GM23338 (cell line): ENCODE data around the gene PVALEF.

Source experiments
- CREB1 ChIP-seq: fragments of 250-450 bp; sonication (Bioruptor Pico); IDR thresholded peaks from 2 replicates; pipeline ENCODE4 v1.5.0; 2020; ENCODE audit warnings: low read depth, mild to moderate bottlenecking, moderate library complexity
- CTCF ChIP-seq, 2 experiments: fragments of 200-600 bp in 1 of 2; sonication (generic) in 1 of 2; conservative IDR thresholded peaks; 2 replicates each; pipeline versions ENCODE4 v1.5.1 to v1.6.1; 2016 to 2017; ENCODE audit warnings: antibody characterized with exemption in 2 of 2, low read depth in 2 of 2, mild to moderate bottlenecking in 2 of 2, moderate library complexity in 1 of 2
- ETS1 ChIP-seq: IDR thresholded peaks from 2 replicates; pipeline ENCODE4 v1.6.1; 2016; ENCODE audit warnings: antibody characterized with exemption
- EZH2 ChIP-seq: fragments of 200-600 bp; sonication (generic); IDR thresholded peaks from one replicate; pipeline ENCODE4 v1.8.0; 2017; ENCODE audit warnings: antibody characterized with exemption, mild to moderate bottlenecking, low read depth; ENCODE audit not compliant: unreplicated experiment
- EZH2phosphoT487 ChIP-seq: fragments of 200-600 bp; sonication (generic); IDR thresholded peaks from one replicate; pipeline ENCODE4 v1.8.1; 2018; ENCODE audit warnings: antibody characterized with exemption; ENCODE audit not compliant: unreplicated experiment
- JUNB ChIP-seq: IDR thresholded peaks from one replicate; pipeline ENCODE4 v1.6.1; 2016; ENCODE audit warnings: antibody characterized with exemption; ENCODE audit not compliant: unreplicated experiment
- POLR2AphosphoS5 ChIP-seq: IDR thresholded peaks from 2 replicates; pipeline ENCODE4 v1.6.1; 2016; ENCODE audit warnings: antibody characterized with exemption, low read depth
- REST ChIP-seq: IDR thresholded peaks from one replicate; pipeline ENCODE4 v1.6.1; 2018; ENCODE audit warnings: antibody characterized with exemption; ENCODE audit not compliant: unreplicated experiment
- ZNF114 ChIP-seq: fragments of 250-450 bp; sonication (Bioruptor Pico); IDR thresholded peaks from 2 replicates; pipeline ENCODE4 v1.5.0; 2020; ENCODE audit warnings: mild to moderate bottlenecking, moderate library complexity
- ZNF462 ChIP-seq: fragments of 250-450 bp; sonication (Bioruptor Pico); IDR thresholded peaks from 2 replicates; pipeline ENCODE4 v1.5.0; 2020; ENCODE audit warnings: mild to moderate bottlenecking, moderate library complexity

GRCh38 chr17:81166033-81166492 lies 756 bp downstream of the PVALEF start, which contains the start of gene AATK:
- TF ChIP-seq CTCF (conservative IDR thresholded peaks at IDR 0.05; ENCODE audit: low read depth in 2 of 2) (no peak), POLR2AphosphoS5 (no peak), CREB1 (CRISPR knock-in tag) (no peak), EZH2 (no peak), EZH2phosphoT487 (no peak), REST (no peak), JUNB (no peak), ZNF462 (no peak), ETS1 (no peak), ZNF114 (CRISPR knock-in tag) (no peak)
